Loucy (cell line): ENCODE measurements around the gene TEAD4.
A peak's percentile ranks its signal among the peaks of the same experiment; 100 is the strongest.

ENCODE experiments used
- H2AFZ ChIP-seq: fragments of 200-600 bp; sonication (generic); 2 replicates; pipeline ENCODE4 v1.6.0; 2016; ENCODE audit warnings: antibody characterized with exemption, mild to moderate bottlenecking, low read length, moderate library complexity
- H3F3A ChIP-seq: fragments of 200-600 bp; 2 replicates; pipeline ENCODE4 v1.6.0; 2016; ENCODE audit warnings: antibody characterized with exemption, low read depth, mild to moderate bottlenecking
- H3K27me3 ChIP-seq: fragments of 200-600 bp; sonication (generic); 2 replicates; pipeline ENCODE4 v1.6.1; 2014; ENCODE audit warnings: low read length, mild to moderate bottlenecking; ENCODE audit not compliant: insufficient read depth, poor library complexity, severe bottlenecking
- H3K36me3 ChIP-seq: fragments of 200-600 bp; sonication (generic); 2 replicates; pipeline ENCODE4 v1.6.1; 2016; ENCODE audit warnings: low read length; ENCODE audit not compliant: insufficient read depth
- H3K4me1 ChIP-seq: fragments of 200-600 bp; sonication (generic); 2 replicates; pipeline ENCODE4 v1.5.1; 2014; ENCODE audit warnings: low read length, mild to moderate bottlenecking; ENCODE audit not compliant: insufficient read depth, poor library complexity, severe bottlenecking
- H3K4me2 ChIP-seq: fragments of 200-600 bp; sonication (generic); 2 replicates; pipeline ENCODE4 v1.6.0; 2014; ENCODE audit warnings: antibody characterized with exemption, low read length, low read depth, mild to moderate bottlenecking; ENCODE audit not compliant: poor library complexity, severe bottlenecking
- H3K4me3 ChIP-seq: fragments of 200-600 bp; sonication (generic); 2 replicates; pipeline ENCODE4 v1.5.1; 2014; ENCODE audit warnings: low read length, mild to moderate bottlenecking, mixed read lengths; ENCODE audit not compliant: poor library complexity, severe bottlenecking
- H3K79me2 ChIP-seq: fragments of 200-600 bp; sonication (generic); 2 replicates; pipeline ENCODE4 v1.6.1; 2014; ENCODE audit warnings: low read length; ENCODE audit not compliant: insufficient read depth
- H3K9ac ChIP-seq: fragments of 200-600 bp; sonication (generic); 2 replicates; pipeline ENCODE4 v1.6.0; 2014; ENCODE audit warnings: mild to moderate bottlenecking, low read depth, low read length, moderate library complexity; ENCODE audit not compliant: poor library complexity, severe bottlenecking
- H3K9me2 ChIP-seq: fragments of 200-600 bp; sonication (generic); replicated peaks from 2 replicates; pipeline ENCODE4 v1.6.1; 2016; ENCODE audit warnings: low read depth, low read length, mixed read lengths
- H3K9me3 ChIP-seq: fragments of 200-600 bp; sonication (generic); 2 replicates; pipeline ENCODE4 v1.6.1; 2014; ENCODE audit warnings: mild to moderate bottlenecking, antibody characterized with exemption, low read length, low read depth; ENCODE audit not compliant: insufficient read depth
- H4K20me1 ChIP-seq: fragments of 200-600 bp; sonication (generic); 2 replicates; pipeline ENCODE4 v1.6.0; 2014; ENCODE audit warnings: antibody characterized with exemption, low read length, mild to moderate bottlenecking; ENCODE audit not compliant: insufficient read depth, poor library complexity, severe bottlenecking
- CTCF ChIP-seq: fragments of 200-600 bp; sonication (generic); conservative IDR thresholded peaks from 2 replicates; pipeline ENCODE4 v1.5.1; 2014; ENCODE audit warnings: mild to moderate bottlenecking, antibody characterized with exemption, low read length
- EZH2phosphoT487 ChIP-seq: fragments of 200-600 bp; IDR thresholded peaks from 2 replicates; pipeline ENCODE4 v1.6.1; 2018; ENCODE audit warnings: antibody characterized with exemption, mild to moderate bottlenecking, moderate library complexity, borderline replicate concordance

TEAD4 gene

DNA sequence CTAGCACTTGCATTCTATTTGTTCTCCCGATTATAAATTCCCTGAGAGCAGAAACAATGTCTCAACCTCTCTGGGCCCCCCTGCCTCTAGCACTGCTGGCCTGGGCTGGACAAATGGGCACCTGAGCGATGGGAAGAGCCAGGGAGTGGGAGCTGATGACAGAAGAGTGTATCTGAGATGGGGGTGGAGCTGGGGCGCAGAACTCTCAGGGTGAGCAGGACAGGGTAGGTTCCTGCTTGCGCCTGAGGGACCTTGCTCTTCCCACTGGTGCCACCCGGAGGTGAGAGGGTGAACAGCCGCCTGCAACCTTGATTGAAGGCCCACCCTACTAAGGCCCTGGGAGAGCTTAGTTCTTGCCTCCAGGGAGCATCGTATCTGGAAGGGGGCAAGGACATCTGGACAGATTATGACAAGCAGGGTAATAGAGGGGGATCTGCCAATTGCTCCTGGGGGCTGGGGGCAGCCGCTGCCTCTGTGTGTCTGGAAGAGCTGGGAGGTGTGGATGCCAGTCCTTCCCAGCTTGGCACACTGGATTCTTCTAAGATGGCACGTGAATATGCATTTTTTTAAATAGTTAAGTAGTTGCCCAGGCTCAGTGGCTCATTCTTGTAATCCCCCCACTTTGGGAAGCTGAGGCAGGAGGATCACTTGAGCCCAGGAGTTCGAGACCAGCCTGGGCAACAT, 75.0 kb downstream of the TEAD4 start:
- Histone ChIP-seq H3K27me3 (no peaks in the 10 kb centered on the region), H2AFZ (peak overlapping the region; percentile 75; the same call in 1 of the 2 replicates), H3K36me3 (no peaks in the 10 kb centered on the region), H3K9me2 (no peaks in the 10 kb centered on the region), H3K4me1 (no peaks in the 10 kb centered on the region), H3K4me3 (no peak overlapping the region), H3F3A (no peaks in the 10 kb centered on the region), H3K9me3 (no peaks in the 10 kb centered on the region), H3K4me2 (no peak overlapping the region), H4K20me1 (no peaks in the 10 kb centered on the region), H3K9ac (no peak overlapping the region), H3K79me2 (no peaks in the 10 kb centered on the region)
- TF ChIP-seq CTCF = peak; percentile 75
- TF ChIP-seq EZH2phosphoT487 = no peak

DNA sequence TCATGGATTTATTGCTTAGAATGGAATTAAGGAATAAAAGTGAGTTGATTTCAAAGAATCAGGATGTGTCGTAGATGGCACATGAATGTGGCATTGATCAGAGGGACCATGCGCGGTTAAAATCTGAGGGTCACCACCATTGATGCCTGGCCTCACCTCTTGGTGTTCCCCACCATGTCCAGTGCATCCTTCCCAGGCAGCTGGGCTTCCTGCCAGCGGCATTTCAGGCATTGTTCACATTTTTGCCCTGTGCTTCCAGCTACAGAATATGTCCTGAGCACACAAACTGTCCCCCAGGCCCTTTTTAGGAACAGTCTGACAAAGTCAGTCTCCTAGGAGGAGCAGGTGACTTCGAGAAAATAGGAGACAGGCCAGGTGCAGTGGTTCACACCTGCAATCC, 76.0 kb downstream of the TEAD4 start:
- Histone ChIP-seq H2AFZ (no peak overlapping the region), H3K27me3 (no peaks in the 10 kb centered on the region), H4K20me1 (no peaks in the 10 kb centered on the region), H3K9me2 (no peaks in the 10 kb centered on the region), H3K9me3 (no peaks in the 10 kb centered on the region), H3K4me1 (no peaks in the 10 kb centered on the region), H3K4me3 (no peak overlapping the region), H3K79me2 (no peaks in the 10 kb centered on the region), H3K9ac (no peak overlapping the region), H3K36me3 (no peaks in the 10 kb centered on the region), H3K4me2 (no peak overlapping the region), H3F3A (no peaks in the 10 kb centered on the region)
- no peak for TF ChIP-seq CTCF
- no peak for TF ChIP-seq EZH2phosphoT487

GRCh38 chr12:3035815-3036702, 76.9 kb downstream of the TEAD4 start:
- TF ChIP-seq EZH2phosphoT487 (no peak), CTCF (peak; percentile 57)
- Histone ChIP-seq H3F3A (no peaks in the 10 kb centered on the region), H3K4me3 (no peak overlapping the region), H4K20me1 (no peaks in the 10 kb centered on the region), H3K9me3 (no peaks in the 10 kb centered on the region), H3K79me2 (no peaks in the 10 kb centered on the region), H3K27me3 (no peaks in the 10 kb centered on the region), H3K9me2 (no peaks in the 10 kb centered on the region), H3K36me3 (no peaks in the 10 kb centered on the region), H3K9ac (no peak overlapping the region), H3K4me2 (no peak overlapping the region), H3K4me1 (no peaks in the 10 kb centered on the region), H2AFZ (no peak overlapping the region)
